ENCODE results near the gene SALL3. TPM values are rescaled to one million over a fixed set of nuclear protein-coding genes. Genes with fewer than 3 reads are reported as not detected.

The SALL3 gene
- total RNA-seq, 1 donor from 2014 or later = 23.4 TPM

DNA sequence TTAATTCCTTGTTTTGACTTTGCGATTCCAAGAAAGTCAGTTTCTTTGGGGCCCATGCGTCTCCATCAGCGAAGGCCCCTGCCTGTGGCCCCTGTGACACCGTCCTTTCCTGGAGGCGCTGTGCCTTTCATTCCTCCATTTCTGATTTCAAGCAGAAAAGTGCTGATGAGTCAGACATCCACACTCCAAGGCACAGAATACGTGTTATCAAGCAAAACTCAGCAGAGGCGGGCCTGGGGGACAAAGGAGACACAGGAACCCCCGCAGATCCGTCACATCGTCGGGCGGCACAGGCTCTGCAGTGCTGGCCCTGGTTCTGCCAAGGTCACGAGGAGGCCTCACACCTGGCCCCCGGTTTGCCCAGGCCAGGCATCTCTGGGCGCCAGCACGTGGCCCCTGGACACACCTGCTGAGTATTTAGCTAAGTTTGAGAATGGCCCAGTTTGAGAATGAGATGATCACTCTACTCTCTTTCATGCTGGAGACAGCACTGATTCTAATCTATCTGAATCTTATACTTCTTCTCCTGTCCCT is 7.2 kb upstream of the SALL3 start:
- no peak for DNase-seq
- Mint-ChIP-seq H3K4me3 (ENCODE audit: unreplicated experiment) (no peak overlapping the region), H3K9me3 (ENCODE audit: unreplicated experiment) (peaks cover 6% of the 10 kb centered on the region), H3K4me1 (ENCODE audit: low read depth, unreplicated experiment) (peaks cover 15% of the 10 kb centered on the region), H3K27ac (ENCODE audit: unreplicated experiment) (no peak overlapping the region), H3K27me3 (ENCODE audit: unreplicated experiment) (peaks cover 35% of the 10 kb centered on the region), H3K36me3 (ENCODE audit: unreplicated experiment) (peaks cover 15% of the 10 kb centered on the region)
- TF ChIP-seq CTCF (IDR thresholded peaks at IDR 0.05; ENCODE audit: partially characterized antibody, unreplicated experiment) = no peak

DNA sequence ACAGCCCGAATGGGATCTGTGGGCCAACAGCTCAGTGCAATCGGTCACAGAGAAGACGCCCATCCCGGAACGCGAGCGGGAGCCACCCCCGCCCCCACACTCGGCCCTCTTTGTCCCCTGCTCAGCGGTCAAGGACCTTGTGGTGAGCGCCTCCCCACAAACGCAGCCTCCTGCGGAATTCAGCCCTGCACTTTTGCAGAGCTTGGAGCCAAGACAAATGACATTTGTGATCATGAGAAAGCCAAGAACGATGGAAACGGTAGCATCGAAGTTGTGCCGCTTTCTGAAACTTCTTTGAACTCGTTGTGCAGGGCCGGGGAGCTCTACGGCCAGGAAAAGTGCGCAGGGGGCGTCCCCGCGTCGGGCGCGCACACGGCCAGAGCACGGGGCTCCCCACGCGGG is 6.7 kb upstream of the SALL3 start:
- Mint-ChIP-seq H3K4me1 (ENCODE audit: low read depth, unreplicated experiment) (peaks cover 19% of the 10 kb centered on the region), H3K4me3 (ENCODE audit: unreplicated experiment) (peak overlapping the region; percentile 74), H3K9me3 (ENCODE audit: unreplicated experiment) (peaks cover 11% of the 10 kb centered on the region), H3K27me3 (ENCODE audit: unreplicated experiment) (peaks cover 36% of the 10 kb centered on the region), H3K27ac (ENCODE audit: unreplicated experiment) (no peak overlapping the region), H3K36me3 (ENCODE audit: unreplicated experiment) (peaks cover 15% of the 10 kb centered on the region)
- TF ChIP-seq CTCF (IDR thresholded peaks at IDR 0.05; ENCODE audit: partially characterized antibody, unreplicated experiment) = no peak
- DNase-seq = no peak

DNA sequence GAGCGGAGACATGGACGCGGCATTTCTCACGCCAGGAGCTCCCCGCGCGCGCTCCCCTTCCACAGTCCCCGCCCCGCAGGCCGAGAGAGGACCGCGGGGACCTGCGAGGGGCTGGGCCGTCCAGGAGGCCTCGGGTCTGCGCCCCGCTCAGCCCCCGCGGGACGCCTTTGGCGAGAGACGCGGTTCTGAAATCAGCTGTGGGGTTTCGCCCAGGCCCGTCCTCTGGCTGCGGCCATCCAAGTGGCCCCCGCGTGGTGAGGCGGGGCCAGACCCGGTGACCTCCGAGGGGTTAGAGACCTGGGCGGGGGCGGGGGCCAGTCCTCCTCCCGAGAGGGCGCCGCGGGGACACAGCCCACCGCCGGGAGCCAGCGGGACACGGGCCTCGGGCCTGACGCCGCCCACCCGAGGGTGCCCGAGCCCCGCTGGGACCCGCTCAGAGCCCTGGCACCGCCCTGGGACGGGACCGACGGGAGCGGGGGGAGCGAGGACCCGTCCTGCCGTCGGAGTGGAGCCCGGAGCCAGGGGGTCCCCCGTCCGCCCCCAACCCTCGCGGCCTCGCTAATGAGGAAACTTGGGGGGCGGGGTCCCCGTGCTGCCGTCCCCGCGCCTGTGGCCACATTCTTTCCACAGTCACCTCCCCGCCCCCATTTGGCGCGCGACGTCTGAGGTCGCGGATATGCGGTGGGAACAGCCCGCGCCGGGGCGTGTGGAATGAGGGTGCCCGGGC is 6.1 kb upstream of the SALL3 start:
- Mint-ChIP-seq H3K4me3 (ENCODE audit: unreplicated experiment) (no peak overlapping the region), H3K36me3 (ENCODE audit: unreplicated experiment) (peaks cover 11% of the 10 kb centered on the region), H3K27ac (ENCODE audit: unreplicated experiment) (no peak overlapping the region), H3K27me3 (ENCODE audit: unreplicated experiment) (peaks cover 39% of the 10 kb centered on the region), H3K4me1 (ENCODE audit: low read depth, unreplicated experiment) (peaks cover 19% of the 10 kb centered on the region), H3K9me3 (ENCODE audit: unreplicated experiment) (peaks cover 14% of the 10 kb centered on the region)
- no peak for DNase-seq
- TF ChIP-seq CTCF (IDR thresholded peaks at IDR 0.05; ENCODE audit: partially characterized antibody, unreplicated experiment) = no peak

GRCh38 chr18:78974115-78974761 is 5.4 kb upstream of the SALL3 start:
- peaks cover 10% of the 10 kb centered on the region for H3K36me3 Mint-ChIP-seq (ENCODE audit: unreplicated experiment)
- peaks cover 39% of the 10 kb centered on the region for H3K27me3 Mint-ChIP-seq (ENCODE audit: unreplicated experiment)
- H3K4me3 Mint-ChIP-seq (ENCODE audit: unreplicated experiment) = peak overlapping the region; percentile 77
- no peak for TF ChIP-seq CTCF (IDR thresholded peaks at IDR 0.05; ENCODE audit: partially characterized antibody, unreplicated experiment)
- H3K27ac Mint-ChIP-seq (ENCODE audit: unreplicated experiment) = no peak overlapping the region
- DNase-seq = no peak
- peaks cover 14% of the 10 kb centered on the region for H3K9me3 Mint-ChIP-seq (ENCODE audit: unreplicated experiment)
- peaks cover 19% of the 10 kb centered on the region for H3K4me1 Mint-ChIP-seq (ENCODE audit: low read depth, unreplicated experiment)

- peak overlapping the region; percentile 77 for H3K4me3 Mint-ChIP-seq (ENCODE audit: unreplicated experiment)
- peaks cover 12% of the 10 kb centered on the region for H3K9me3 Mint-ChIP-seq (ENCODE audit: unreplicated experiment)
- peaks cover 39% of the 10 kb centered on the region for H3K27me3 Mint-ChIP-seq (ENCODE audit: unreplicated experiment)
- no peak for DNase-seq
- peak overlapping the region; percentile 59 for H3K27ac Mint-ChIP-seq (ENCODE audit: unreplicated experiment)
- peaks cover 9% of the 10 kb centered on the region for H3K36me3 Mint-ChIP-seq (ENCODE audit: unreplicated experiment)
- no peak for TF ChIP-seq CTCF (IDR thresholded peaks at IDR 0.05; ENCODE audit: partially characterized antibody, unreplicated experiment)
- peaks cover 19% of the 10 kb centered on the region for H3K4me1 Mint-ChIP-seq (ENCODE audit: low read depth, unreplicated experiment)
These were observed 4.3 kb upstream of the SALL3 start for GRCh38 chr18:78975292-78975691.
